ENCODE data around the gene SPATS2L. TPM values are rescaled to one million over a fixed set of nuclear protein-coding genes. Genes with fewer than 3 reads are reported as not detected.

SPATS2L gene
- total RNA-seq, 2 donors from 2014 or later, result 17.8 to 36.8 TPM

DNA sequence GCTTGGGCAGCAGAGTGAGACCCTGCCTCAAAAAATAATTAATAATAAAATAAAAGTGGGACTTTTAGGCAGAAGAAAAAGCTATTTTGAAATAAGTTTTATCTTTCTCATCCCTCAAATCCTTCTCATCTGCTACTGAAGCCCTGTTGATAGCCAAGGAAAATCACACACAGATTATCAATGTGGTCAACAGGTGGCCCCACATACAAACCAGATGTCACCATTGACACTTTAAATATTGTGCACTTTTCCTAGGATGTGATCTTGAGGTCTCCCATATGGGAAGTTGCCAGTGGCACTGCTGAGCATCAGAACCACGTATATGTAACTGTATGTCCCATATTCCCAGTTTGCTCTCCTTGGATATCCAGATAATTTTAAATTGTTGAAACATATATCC is 138.8 kb downstream of the SPATS2L start:
- peaks cover 0 to 1% of the 10 kb centered on the region in 2 donors for H3K36me3 Mint-ChIP-seq (ENCODE audit: insufficient read depth in 2 of 2)
- DNase-seq (no peak), ATAC-seq (replicated peaks in 1 of 2) (no peak)
- H3K4me1 Mint-ChIP-seq (ENCODE audit: low read depth), result peaks cover 39% of the 10 kb centered on the region
- peaks cover 6% of the 10 kb centered on the region for H3K27me3 Mint-ChIP-seq (ENCODE audit: low read depth)
- no peak overlapping the region for H3K27ac Mint-ChIP-seq
- no peak overlapping the region for H3K4me3 Mint-ChIP-seq
- H3K9me3 Mint-ChIP-seq, result no peaks in the 10 kb centered on the region

DNA sequence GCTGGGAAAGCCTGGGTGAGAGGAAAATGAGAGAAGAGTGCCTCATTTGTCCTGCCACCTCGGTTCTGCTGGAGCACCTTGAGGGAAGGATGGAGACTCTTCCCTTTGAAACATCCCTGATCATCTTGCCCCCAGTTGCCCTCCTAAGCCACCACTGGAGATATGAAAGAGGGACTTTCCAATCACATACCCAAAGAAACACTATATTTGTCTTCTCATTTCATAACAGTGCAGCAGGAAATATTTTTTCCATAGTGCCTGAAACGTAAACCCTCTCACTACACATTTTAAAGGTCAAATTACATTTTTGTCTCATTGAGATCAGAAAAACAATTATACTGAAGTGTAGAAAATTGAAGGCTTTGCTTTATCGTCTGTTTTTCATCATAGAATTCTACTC is 140.1 kb downstream of the SPATS2L start:
- H3K27me3 Mint-ChIP-seq (ENCODE audit: low read depth), result peaks cover 6% of the 10 kb centered on the region
- ATAC-seq (replicated peaks in 1 of 2) (no peak), DNase-seq (no peak)
- peak overlapping the region; percentile 37 to 64 for H3K4me3 Mint-ChIP-seq
- H3K36me3 Mint-ChIP-seq (ENCODE audit: insufficient read depth in 2 of 2), result peaks cover 0 to 2% of the 10 kb centered on the region in 2 donors
- H3K27ac Mint-ChIP-seq, result peak overlapping the region; percentile 56
- H3K4me1 Mint-ChIP-seq (ENCODE audit: low read depth), result peaks cover 39% of the 10 kb centered on the region
- H3K9me3 Mint-ChIP-seq, result no peaks in the 10 kb centered on the region

DNA sequence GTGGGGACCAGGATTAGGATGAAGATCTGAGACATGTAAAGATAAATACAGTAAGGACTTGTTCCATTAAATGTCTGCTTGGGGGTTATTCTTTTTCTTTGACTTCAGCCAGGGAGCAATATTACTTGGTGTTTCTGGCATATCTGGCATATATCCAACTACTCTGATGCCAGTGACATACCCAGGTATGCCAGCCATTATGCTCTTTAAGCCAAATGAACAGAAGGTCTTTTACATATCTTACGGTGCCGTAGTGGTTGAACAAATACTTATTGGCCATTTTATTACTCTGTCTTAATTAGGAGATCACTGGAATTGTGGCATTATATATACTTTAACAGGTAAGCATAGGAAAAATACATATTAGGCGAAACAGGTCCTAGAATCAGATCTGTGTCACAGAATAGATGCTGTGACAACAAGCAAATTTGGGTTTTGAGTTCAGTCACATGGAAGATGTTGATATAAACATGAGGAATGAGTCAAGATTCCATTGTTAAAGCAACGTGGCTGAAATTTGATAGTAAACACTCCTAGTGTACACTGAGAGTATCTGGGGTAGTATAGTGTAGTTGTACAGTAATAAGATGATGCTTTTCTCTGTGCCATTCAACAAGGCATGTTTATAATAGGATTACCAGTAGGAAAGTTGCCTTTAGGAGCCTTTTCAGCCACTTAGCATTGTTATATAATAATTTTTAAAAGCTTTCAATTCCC is 140.8 kb downstream of the SPATS2L start:
- H3K27me3 Mint-ChIP-seq (ENCODE audit: low read depth), result peaks cover 6% of the 10 kb centered on the region
- no peaks in the 10 kb centered on the region for H3K9me3 Mint-ChIP-seq
- DNase-seq (no peak), ATAC-seq (replicated peaks in 1 of 2) (peak; percentile 75 to 84)
- peak overlapping the region; percentile 37 to 64 for H3K4me3 Mint-ChIP-seq
- peak overlapping the region; percentile 56 for H3K27ac Mint-ChIP-seq
- H3K36me3 Mint-ChIP-seq (ENCODE audit: insufficient read depth in 2 of 2), result peaks cover 0 to 2% of the 10 kb centered on the region in 2 donors
- peaks cover 37% of the 10 kb centered on the region for H3K4me1 Mint-ChIP-seq (ENCODE audit: low read depth)

- Mint-ChIP-seq H3K36me3 (ENCODE audit: insufficient read depth in 2 of 2) (peaks cover 0 to 2% of the 10 kb centered on the region in 2 donors), H3K27ac (peak overlapping the region; percentile 20), H3K9me3 (no peaks in the 10 kb centered on the region), H3K4me1 (ENCODE audit: low read depth) (peaks cover 34% of the 10 kb centered on the region), H3K27me3 (ENCODE audit: low read depth) (peaks cover 6% of the 10 kb centered on the region), H3K4me3 (peak overlapping the region; percentile 0 to 39)
- ATAC-seq (replicated peaks in 1 of 2), result peak; percentile 63 to 74
- no peak for DNase-seq
These were observed 142.0 kb downstream of the SPATS2L start for GRCh38 chr2:200448455-200448854.

GRCh38 chr2:200449149-200449548 is 142.7 kb downstream of the SPATS2L start:
- Mint-ChIP-seq H3K9me3 (no peaks in the 10 kb centered on the region), H3K36me3 (ENCODE audit: insufficient read depth in 2 of 2) (peaks cover 0 to 2% of the 10 kb centered on the region in 2 donors), H3K4me3 (peak overlapping the region in 1 of 2 donors; percentile 39), H3K27me3 (ENCODE audit: low read depth) (no peaks in the 10 kb centered on the region), H3K27ac (no peak overlapping the region), H3K4me1 (ENCODE audit: low read depth) (peaks cover 41% of the 10 kb centered on the region)
- no peak for ATAC-seq (replicated peaks in 1 of 2)
- DNase-seq, result no peak

DNA sequence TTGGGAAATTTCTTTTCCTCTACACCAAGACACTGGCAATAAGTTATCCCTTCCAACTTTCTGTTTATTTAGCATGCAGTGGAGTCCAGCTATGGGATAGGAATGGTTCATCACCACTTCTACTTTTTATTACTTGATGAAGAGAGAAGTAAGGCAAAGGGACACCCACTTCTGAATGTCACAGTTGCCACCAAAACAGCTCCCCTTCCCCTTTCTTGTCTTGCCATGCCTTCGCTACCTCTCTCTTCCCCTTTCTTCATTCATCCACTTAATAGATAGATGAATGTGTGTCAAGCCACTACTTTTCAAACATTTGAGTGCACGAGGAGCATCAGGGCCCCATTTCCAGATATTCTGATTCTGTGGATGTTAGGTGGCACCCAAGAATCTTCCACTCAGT is 143.8 kb downstream of the SPATS2L start:
- no peak for DNase-seq
- Mint-ChIP-seq H3K27me3 (ENCODE audit: low read depth) (no peaks in the 10 kb centered on the region), H3K27ac (peak overlapping the region; percentile 64)

GRCh38 chr2:200451511-200451910 is 145.0 kb downstream of the SPATS2L start:
- no peaks in the 10 kb centered on the region for H3K9me3 Mint-ChIP-seq
- no peak overlapping the region for H3K4me3 Mint-ChIP-seq
- DNase-seq (no peak), ATAC-seq (replicated peaks in 1 of 2) (no peak)
- peaks cover 0 to 2% of the 10 kb centered on the region in 2 donors for H3K36me3 Mint-ChIP-seq (ENCODE audit: insufficient read depth in 2 of 2)
- no peaks in the 10 kb centered on the region for H3K27me3 Mint-ChIP-seq (ENCODE audit: low read depth)
- no peak overlapping the region for H3K27ac Mint-ChIP-seq
- peaks cover 60% of the 10 kb centered on the region for H3K4me1 Mint-ChIP-seq (ENCODE audit: low read depth)

More for the DNA sequence above, 143.8 kb downstream of the SPATS2L start:
- H3K36me3 Mint-ChIP-seq (ENCODE audit: insufficient read depth in 2 of 2), result peaks cover 0 to 2% of the 10 kb centered on the region in 2 donors
- no peak overlapping the region for H3K4me3 Mint-ChIP-seq
- no peaks in the 10 kb centered on the region for H3K9me3 Mint-ChIP-seq
- peaks cover 53% of the 10 kb centered on the region for H3K4me1 Mint-ChIP-seq (ENCODE audit: low read depth)
- no peak for ATAC-seq (replicated peaks in 1 of 2)

- ATAC-seq (replicated peaks in 1 of 2), result no peak
- peaks cover 0 to 2% of the 10 kb centered on the region in 2 donors for H3K36me3 Mint-ChIP-seq (ENCODE audit: insufficient read depth in 2 of 2)
These were observed 145.9 kb downstream of the SPATS2L start for GRCh38 chr2:200452377-200452776.

GRCh38 chr2:200453142-200453852 is 146.8 kb downstream of the SPATS2L start:
- H3K27ac Mint-ChIP-seq, result no peak overlapping the region
- peaks cover 0 to 2% of the 10 kb centered on the region in 2 donors for H3K36me3 Mint-ChIP-seq (ENCODE audit: insufficient read depth in 2 of 2)
- DNase-seq (no peak), ATAC-seq (replicated peaks in 1 of 2) (no peak)
- peaks cover 49% of the 10 kb centered on the region for H3K4me1 Mint-ChIP-seq (ENCODE audit: low read depth)
- no peaks in the 10 kb centered on the region for H3K9me3 Mint-ChIP-seq
- no peak overlapping the region for H3K4me3 Mint-ChIP-seq
- no peaks in the 10 kb centered on the region for H3K27me3 Mint-ChIP-seq (ENCODE audit: low read depth)

More at GRCh38 chr2:200452377-200452776, 145.9 kb downstream of the SPATS2L start:
- H3K27ac Mint-ChIP-seq, result no peak overlapping the region
- H3K9me3 Mint-ChIP-seq, result no peaks in the 10 kb centered on the region
- peaks cover 58% of the 10 kb centered on the region for H3K4me1 Mint-ChIP-seq (ENCODE audit: low read depth)
- H3K27me3 Mint-ChIP-seq (ENCODE audit: low read depth), result no peaks in the 10 kb centered on the region
- H3K4me3 Mint-ChIP-seq, result no peak overlapping the region
- DNase-seq, result no peak

DNA sequence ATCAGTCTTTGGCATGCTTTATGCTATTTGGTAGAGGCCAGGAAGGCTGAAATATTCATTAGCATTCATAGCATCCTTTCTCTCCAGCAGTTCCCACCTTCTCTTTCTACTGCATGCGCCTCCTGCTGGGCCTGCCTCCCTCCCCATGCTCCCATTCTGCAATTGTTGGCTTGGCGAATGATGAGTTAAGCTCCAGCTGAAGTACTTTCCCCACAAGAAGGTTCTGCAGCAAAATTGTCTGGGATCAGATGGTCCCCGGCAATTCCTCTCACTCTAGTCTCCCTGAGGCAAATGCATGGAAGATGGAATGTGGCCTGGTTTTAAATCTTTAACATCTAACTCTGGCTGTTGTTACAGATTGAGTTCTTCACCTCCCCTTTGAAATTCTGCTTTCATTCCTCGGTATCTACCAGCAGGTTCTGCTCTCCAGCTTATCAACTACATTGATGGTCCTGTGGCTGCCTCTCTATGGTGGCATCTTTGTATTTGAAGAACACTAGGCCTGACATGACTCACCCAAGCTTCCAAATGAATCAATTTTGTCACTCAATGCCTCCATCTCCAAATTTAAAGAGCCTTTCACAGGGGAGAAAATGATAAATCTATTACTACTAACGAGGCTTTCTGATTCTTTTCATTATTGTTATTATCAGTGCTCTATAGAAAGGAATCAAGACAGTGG is 147.5 kb downstream of the SPATS2L start:
- peaks cover 0 to 2% of the 10 kb centered on the region in 2 donors for H3K36me3 Mint-ChIP-seq (ENCODE audit: insufficient read depth in 2 of 2)
- peak overlapping the region; percentile 85 for H3K27ac Mint-ChIP-seq
- peak; percentile 24 to 44 for DNase-seq
- H3K9me3 Mint-ChIP-seq, result no peaks in the 10 kb centered on the region
- peak; percentile 16 to 25 for ATAC-seq (replicated peaks in 1 of 2)
- H3K4me3 Mint-ChIP-seq, result peak overlapping the region; percentile 78 to 82
- H3K4me1 Mint-ChIP-seq (ENCODE audit: low read depth), result peaks cover 42% of the 10 kb centered on the region
- no peaks in the 10 kb centered on the region for H3K27me3 Mint-ChIP-seq (ENCODE audit: low read depth)

- Mint-ChIP-seq H3K27ac (peak overlapping the region; percentile 91), H3K4me3 (peak overlapping the region; percentile 78 to 82), H3K4me1 (ENCODE audit: low read depth) (peaks cover 39% of the 10 kb centered on the region), H3K27me3 (ENCODE audit: low read depth) (no peaks in the 10 kb centered on the region), H3K9me3 (no peaks in the 10 kb centered on the region), H3K36me3 (ENCODE audit: insufficient read depth in 2 of 2) (peaks cover 0 to 2% of the 10 kb centered on the region in 2 donors)
- ATAC-seq (replicated peaks in 1 of 2) (peak; percentile 84 to 86), DNase-seq (peak; percentile 27 to 68)
These were observed 148.7 kb downstream of the SPATS2L start for GRCh38 chr2:200454927-200455801.

DNA sequence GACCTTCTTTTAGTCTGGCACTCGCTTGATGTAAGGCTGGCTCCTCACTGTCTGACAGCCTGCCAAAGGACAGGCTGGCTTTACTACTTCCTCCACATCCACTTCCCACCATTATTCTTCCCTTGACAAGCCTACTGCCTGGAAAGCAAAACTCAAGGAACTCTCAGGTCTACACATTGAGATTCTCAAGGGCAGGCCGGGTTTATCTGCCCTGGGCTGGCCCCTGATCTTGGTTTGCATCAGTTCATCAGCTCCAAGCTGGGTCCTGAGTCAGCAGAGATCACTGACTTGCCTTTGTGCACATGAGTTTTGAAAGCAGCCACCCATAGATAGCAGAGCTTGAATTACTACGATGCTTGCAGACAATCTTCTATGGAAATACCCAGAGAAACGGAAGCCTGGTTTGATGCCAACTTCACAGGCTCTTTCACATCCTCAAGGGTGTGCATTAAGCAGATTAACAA is 149.5 kb downstream of the SPATS2L start:
- Mint-ChIP-seq H3K4me1 (ENCODE audit: low read depth) (peaks cover 39% of the 10 kb centered on the region), H3K9me3 (no peaks in the 10 kb centered on the region), H3K27me3 (ENCODE audit: low read depth) (no peaks in the 10 kb centered on the region), H3K4me3 (peak overlapping the region; percentile 78 to 82), H3K36me3 (ENCODE audit: insufficient read depth in 2 of 2) (no peaks in the 10 kb centered on the region), H3K27ac (peak overlapping the region; percentile 91)
- peak; percentile 66 to 75 for DNase-seq
- peak; percentile 67 to 68 for ATAC-seq (replicated peaks in 1 of 2)

Data from activated T-cell treated with anti-CD3 and anti-CD28 coated beads, Interleukin-2, amount 50 U/mL, for 72 hours (primary cell).